ENCODE data around the gene POLG.
"Not testable (repeated sequence)": the region's sequence is repeated elsewhere in the genome, so short reads cannot be mapped to it uniquely, and the experiment has no call there.

The POLG gene

DNA sequence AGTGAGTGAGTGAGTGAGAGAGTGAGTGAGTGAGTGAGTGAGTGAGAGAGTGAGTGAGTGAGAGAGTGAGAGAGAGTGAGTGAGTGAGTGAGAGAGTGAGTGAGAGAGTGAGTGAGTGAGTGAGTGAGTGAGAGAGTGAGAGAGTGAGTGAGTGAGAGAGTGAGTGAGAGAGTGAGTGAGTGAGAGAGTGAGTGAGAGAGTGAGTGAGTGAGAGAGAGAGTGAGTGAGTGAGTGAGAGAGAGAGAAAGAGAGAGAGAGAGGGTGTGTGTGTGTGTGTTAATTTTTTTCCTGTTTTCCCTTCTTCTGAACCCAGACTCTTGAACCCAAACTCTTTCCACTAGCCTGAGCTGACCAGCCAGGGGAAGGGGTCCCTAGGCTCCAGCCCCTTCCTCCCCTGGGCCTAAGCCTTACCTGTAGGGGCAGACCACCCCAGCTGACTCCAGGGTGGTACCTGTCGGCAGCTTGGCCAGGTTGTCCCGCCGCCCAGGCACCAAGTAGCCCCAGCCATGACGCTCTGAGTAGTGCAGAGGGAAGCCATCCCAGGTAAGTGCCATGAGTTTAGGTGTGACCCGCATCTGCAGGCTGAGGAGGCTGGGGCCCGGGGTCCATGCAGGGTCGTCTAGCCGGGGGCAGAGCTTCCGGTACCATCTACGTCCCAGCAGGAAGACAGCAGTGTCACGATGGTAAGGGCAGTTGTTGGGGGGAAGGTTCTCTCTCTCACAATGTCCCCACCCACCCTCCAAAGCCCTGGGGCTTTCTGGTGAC is 9.4 kb downstream of the POLG start:
- no peak for DNase-seq

DNA sequence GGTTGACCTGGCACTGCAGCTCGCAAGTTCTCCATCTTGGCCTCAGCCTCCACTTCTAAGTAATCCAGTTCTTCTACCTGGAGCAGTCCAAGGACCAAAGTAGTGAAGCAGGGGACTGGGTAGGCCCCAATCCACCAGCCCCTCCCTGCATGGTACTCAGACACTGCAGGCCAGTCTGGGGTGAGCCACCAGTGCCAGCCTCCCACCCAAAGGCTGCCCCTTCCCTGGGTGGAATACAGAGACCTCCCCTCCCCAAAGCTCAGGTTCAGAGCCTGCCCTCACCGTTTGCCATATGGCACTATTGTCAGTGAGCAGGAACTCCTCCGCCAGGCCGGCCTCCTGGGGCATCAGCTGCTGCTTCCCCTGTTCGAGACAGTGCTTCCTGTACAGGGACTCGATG is 10.8 kb downstream of the POLG start:
- no peak for DNase-seq

DNA sequence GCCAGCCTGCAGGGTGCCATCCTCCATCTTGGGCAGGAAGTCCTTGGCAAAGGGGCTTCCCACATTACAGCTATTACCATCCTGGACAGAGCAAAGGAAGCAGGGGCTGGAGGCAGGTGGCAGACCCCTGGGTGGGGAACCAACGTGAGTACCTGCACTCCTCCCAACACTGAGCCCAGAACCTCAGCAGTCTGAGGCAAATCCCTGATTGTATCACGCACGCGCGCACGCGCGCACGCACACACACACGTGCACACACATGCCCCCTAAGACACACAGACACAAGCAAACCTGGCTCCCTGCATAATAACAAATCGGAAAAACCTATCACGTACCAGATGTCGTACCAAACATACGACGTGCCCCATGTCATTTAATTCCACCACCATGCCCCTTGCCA is 11.8 kb downstream of the POLG start:
- no peak for DNase-seq

DNA sequence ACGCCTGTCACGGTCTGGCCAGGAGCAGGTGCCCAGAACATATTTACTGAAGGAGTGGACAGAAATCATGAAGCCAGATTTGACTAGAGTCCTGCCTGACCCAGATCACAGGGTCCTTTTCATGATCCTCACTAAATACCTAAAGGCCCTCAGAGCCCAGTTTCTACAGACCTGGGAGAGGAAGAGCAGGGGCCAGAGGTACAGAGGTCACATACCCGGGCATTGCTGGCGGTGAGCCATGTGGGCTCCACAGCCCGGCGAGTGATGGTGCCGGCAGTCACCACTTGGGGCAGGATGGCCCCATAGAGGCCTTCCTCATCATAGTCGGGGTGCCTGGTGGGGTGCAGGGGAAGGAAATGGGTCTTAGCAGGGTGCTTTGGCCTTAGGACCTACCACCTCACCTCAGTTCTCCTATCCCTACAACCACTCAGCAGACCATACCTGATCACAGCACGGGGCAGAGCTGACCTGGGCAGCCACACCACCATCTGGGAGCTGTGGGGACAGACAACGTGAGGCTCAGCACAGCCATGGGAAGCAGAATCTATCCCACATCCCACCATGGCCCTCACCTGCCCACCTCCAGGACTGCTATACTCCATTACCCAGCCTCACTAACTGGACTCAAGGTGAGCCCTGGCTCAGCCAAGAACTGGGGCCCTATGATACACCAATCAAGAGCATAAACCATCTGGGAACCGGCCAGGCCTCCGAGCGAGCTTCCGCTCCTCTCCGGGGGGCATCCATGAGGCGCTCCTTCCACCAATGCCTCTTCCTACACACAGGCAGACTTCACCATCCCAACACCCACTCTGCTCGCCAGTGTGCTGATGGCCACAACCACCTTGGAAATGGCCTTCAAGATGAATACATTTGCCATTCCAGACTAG is 12.9 kb downstream of the POLG start:
- no peak for DNase-seq

DNA sequence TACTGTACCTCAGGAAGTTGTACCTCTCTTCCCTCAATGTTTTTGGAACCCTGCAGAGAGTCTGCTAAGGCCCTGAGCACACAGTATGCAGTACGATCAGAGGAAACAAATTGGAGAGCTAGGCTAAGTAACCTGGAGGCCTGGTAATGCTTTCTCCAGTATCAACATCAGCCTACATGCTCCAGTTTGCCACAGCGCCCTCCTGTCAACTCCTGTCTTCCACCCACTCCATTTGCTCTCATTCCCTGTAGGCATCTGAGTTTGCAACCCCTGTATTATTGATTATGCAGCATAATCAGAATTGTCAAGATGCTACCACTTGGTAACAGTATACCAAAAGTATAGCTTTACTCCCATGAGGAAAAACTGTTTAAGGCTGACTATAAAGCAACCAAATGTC is 14.4 kb downstream of the POLG start:
- DNase-seq, result no peak

DNA sequence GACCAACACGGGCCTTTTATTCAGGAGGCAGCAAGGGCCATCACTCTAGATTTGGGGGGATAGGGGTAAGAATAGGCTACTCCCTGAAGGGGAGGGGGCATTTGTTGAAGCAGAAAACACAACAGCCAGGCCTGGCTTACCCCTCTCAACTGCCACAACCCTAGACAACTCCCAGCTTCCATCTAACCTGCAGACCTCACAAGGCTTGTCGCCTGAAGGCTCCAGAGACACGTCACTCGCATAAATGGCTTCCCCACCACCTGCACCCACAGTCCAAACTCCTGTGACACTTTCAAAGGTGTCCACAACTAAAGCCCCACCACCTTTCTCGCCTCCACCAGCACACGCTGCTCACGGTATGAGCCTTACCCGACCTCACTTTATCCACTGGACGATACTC is 14.9 kb downstream of the POLG start:
- DNase-seq, result no peak

DNA sequence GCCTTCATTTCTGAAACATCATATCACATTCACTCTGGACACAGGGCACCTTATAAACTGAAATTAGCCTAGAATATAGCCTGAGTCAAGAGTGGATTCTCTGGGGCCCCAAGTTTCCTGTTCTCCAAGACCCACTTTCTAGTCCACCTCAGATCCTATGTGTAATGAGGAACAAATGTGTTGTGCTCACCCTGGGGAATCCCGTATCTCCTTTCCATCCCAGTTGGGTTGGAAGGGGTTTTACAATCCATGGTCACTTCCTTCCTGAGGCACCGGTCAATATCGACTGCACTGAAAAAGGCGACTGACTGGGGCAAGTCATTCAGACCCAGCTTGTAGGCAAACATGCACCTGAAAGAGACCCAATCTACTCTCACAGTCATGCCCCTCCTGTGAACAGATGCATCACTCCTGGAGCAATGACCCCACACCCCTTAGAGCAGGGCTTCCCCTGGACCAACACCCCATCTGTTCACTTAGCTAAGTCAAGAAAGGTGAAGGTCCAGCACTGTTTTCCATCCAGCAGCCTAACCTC is 17.4 kb downstream of the POLG start:
- DNase-seq, result peak in 1 of 2 experiments; percentile 21

DNA sequence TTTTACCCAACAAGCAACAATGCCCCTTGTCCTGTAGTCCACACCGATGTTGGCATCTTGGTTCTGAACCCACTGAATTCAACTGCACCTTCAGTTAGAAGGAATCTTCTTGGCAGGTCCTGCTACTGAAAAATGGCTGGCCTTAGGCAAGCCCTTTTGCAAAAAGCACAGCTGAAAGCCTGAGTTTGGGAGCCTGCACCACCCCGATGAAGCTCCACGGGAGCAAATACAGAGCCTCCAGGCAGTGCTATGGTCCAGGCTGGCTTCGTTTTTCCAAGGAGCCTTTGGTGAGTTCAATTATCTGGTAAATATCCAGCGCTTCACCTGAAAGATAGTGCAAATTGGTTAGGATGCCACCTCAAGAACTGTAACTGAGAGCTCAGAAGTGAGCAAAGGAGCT is 18.1 kb downstream of the POLG start:
- DNase-seq, result no peak

DNA sequence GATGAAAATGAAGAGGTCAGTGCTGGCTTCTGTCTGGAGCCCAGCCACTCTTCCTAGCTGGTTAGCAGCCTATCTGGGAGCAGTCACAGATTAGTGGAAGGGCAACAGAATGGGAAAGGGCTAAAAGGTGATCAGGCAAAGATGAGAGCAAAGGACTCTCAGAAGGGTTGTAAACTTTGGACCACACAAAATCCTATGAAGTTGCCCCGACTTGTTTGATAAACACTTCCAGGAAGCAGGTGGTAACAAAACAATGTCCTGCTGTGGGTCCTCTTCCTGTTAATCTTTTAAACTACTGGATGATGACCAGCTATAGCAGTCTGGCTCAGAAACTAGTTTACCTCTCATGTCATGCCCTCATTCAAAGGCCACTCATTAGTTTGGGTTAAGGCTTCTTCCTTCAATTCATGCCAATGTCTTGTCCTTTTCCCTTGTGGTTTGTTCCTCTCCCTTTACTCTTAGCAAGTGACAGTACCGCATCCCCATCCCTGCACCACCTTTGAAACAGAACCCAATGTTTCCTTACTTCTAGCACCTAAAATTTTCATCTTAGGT is 19.2 kb downstream of the POLG start:
- no peak for DNase-seq

DNA sequence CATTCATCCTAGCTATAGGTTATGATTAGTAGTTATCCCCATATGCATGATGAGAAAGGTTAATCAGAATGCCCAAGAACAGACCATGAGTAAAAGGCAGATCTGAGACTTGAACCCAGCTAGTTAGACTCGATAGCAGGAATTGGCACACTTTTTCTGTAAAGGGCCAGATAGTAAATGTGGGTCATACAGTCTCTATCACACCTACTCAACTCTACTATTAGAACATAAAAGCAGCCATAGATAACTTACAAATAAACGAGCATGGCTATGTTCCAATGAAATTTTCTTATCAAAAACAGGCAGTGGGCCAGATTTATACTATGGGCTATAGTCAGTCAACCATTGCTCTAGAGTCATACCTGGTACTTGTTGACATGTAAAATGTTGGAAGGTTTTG is 24.6 kb downstream of the POLG start:
- DNase-seq, result no peak

DNA sequence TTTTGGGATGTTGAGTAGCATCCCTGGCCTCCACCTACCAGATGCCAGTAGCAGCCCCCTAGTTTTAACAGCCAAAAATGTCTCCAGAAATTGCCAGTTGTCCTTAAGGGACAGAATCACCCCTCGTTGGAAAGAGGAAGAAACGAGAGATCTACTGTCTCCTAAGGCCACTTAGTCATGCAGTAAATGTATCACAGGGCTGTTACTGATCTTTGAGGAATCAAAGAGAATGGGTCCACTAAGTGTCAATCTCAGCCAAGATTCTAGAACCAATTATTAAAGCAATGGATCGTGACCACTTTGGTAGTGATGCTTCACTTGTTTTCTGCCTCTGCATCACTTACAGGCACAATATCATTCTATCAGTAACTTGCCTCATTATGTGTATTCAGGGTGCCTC is 26.4 kb downstream of the POLG start:
- no peak for DNase-seq

DNA sequence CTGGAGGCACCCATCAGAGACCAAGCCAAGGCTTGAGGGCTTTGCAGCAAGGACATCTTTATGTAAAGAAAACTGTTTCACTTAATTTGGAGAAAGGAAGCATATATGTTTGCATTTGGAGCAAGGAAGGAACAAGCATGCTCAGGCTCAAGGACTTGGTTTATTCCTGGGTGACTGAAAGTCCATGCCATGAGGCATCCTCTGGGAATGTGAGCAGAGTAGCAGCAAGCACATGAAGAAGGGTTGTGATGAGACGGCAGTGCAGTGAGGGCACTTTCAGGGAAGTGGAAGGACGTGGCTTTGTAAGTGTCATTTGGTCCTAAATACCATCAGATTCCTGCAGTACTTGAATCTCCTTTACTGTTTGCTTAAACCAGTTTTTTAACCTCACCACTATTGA is 26.8 kb downstream of the POLG start:
- DNase-seq, result no peak

DNA sequence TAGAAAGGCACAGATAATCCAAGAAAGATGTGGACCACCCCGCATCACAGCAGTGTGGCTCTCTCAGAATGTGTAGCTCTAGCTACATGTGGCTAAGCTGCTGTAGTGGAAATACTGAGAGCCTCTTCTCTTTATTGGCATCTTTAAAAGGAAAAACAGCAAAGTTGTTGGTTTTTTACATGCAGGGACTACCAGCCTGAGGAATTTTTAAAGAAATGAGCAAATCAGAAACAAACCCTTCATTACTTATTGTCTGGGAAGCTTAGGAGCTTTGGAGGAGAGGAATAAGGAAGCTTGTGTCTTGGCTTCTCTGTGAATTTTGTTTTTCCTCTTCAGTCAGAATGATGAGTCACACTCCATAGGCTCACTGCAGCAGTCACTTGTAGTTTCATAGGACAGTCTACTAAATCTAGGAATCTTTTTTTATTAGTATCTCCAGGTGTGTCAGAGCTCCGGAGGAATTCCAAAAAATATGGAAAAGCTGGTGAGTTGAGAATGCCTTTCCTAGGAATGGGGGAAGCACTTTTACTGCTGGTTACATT is 27.5 kb downstream of the POLG start:
- no peak for DNase-seq

DNA sequence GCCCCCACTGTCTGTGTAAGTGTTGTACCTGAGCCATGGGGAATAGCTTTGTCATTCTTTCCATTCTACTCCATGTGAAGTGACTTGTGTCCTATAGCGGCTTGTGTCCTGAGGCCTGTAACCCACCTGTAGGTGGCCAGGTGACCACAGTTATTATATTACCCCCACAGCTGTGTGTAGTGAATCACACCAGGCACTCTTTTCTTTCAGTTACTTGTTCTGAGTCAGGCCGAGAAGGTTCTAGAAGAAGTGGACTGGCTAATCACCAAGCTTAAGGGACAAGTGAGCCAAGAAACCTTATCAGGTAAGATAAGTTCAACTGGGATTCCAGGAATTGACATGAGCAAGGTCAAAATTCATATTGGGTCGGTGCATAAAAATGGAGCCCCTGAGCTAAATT is 29.2 kb downstream of the POLG start:
- no peak for DNase-seq

DNA sequence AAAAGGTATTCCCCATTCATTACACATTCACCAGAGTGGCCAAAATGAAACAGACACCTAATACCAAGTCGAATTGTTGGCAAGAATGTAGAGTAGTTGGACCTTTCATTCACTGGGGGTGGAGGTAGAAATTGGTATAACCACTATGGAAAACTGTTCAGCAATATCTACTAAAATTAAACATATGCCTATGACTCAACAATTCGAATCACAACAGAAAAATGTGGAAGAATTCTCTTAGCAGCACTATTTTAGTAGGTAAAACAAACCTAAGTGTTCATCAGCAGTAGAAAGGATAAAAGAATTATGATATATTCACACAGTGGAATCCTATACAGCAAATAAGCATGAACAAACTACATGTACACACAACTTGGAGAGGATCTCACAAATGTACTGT is 30.6 kb downstream of the POLG start:
- DNase-seq, result no peak

DNA sequence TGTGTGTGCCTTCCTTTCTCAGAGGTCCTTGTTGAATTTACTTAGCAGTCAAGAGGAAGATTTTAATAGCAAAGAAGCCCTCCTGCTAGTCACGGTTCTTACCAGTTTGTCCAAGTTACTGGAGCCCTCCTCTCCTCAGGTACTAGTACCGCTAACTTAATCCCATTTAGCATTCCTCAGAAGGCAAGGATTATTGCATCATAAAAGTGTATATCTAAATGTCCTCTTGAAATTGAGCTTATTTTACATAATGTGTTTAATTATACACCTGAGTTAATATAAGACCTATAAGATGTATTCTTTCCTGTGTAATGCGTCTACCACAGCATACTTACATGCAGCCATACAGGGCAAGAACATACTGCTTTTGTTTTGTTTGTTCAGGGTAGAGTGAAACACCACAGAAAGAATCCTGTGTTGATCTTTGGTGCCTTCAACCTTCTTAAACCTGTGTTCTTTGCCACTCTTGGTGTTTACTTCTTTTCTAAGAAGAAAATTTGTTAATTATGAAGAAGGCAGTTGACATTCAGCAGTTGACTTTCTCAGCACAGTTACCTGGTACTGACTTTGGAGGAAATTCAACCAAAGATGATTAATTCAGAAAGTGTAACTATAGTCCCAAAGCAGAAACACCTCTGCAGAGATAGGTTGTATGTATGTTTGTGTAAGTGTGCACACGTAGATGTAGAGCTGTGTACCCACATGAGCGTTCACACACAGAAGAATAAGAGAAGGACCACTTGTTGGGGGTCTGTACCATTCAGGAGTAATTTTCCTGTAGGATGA is 33.1 kb downstream of the POLG start:
- no peak for DNase-seq

DNA sequence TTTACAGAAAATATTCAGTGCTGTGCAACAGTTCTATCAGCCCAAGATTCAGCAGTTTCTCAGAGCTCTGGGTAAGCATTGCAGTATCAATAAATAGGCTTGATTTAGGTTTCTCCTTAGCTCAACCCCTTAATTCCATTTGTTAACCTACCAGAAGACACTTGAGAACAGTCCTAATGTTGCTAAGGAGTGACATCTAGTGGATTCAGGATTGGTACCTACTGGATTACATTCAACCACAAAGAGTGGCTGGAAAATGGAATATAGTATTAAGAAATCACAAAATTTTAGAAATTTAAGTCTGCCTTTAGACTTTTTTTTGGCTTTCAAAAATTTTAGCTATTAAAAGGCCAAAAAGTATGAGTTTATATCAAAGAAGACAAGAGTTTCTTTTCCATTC is 34.7 kb downstream of the POLG start:
- DNase-seq, result no peak

DNA sequence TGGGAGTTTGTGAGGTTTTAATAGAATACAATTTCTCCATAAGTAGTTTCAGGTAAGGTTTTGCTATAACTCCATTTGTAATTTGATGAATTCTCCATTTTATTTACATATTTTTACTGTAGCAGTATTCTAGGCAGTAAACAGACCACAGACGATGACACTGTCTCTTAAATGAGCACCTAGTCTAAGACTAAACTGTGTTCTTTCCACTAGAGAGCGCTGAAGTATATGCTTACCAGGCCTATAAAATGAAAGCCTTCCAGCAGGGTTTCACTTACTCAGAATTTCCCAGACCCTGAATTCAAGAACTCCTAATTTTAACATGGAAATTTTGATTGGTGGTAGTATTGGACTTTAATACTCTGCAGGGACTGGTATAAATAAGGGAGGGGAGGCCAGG is 41.6 kb downstream of the POLG start:
- no peak for DNase-seq

DNA sequence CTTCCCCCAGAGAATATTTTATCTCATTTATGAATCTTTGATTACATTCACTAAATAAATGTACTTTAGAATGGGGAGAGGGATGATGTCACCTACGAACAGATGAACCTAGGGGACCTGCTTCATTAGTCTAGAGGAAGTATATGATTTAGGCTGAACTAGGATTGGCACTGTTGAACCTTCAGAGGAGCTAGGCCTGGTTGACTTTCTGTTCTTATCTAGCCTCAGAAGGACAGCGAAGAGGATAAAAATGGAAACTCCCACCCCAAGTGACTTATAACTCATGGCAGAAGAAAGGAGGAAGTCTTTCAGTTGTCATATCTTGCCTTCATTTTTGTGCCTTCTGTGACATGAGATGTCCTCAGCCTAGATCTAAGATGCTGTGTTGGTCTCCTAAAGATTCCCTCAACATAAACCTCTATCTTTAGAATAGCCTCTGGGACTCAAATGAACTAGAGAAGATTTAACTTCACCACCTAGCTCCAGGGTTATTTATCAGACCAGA is 42.6 kb downstream of the POLG start:
- no peak for DNase-seq

DNA sequence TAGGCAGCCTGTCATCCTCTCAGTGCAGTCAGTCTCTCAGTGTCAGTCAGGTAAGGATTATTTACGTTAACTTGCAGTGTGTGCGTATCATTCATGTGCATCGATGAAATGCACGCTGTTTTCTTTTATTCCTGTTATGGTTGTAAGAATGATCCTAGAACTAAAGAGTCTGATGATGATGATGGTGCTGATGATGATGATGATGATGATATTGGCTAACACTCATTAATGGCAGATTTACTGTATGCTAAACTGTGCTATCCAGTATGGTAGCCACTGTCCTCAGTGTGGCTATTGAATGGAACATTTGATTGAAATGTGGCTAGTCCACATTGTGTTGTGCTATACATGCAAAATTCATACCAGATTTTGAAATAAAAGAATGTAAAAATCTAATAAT is 51.4 kb downstream of the POLG start:
- DNase-seq, result no peak

DNA sequence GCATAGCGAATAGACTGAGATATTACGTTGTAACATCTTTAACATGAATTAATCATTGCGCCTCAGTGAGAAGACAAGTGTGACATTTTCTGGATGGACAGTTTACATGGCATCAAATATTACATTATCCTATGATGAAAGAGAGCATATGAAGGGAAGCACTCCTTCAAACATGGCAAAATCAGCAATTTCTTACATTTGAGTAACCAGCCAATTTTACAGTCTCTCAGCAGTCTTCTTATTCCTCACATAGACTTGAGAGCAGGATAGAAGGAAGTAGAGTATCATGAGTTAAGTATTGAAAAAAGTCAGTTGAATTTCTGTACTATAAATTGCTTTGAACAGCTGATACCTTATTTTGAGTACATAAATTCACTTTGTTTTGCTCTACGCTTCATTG is 52.0 kb downstream of the POLG start:
- no peak for DNase-seq

DNA sequence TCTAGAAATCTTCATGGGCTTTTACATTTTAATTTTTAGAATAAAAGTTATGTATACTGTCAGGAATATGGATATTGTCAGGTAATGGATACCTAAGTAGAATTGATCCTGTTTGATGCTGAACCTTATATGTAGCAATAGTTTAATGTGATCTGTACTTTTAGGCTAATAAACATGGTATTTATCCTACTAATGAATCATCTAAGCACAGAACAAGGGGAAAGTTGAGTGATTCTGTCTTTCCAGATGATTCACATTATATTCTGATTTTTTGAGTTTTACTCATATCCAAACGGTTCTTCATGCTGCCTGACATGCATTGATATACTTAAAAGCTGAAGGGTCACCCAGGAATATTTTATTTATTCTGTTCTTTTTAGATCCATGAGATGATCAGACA is 56.3 kb downstream of the POLG start:
- no peak for DNase-seq

DNA sequence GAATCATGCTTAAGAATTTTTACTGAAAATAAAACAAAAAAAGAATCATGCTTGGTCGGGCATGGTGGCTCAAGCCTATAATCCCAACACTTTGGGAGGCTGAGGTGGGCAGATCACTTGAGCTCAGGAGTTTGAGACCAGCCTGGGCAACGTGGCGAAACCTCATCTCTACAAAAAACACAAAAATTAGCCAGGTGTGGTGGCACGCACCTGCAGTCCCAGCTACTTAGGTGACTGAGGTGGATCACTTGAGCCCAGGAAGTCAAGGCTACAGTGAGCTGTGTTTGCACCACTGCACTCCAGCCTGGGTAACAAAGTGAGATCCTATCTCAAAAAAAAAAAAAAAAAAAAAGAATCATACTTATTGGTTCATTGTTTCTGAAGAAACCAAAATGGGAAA is 57.3 kb downstream of the POLG start:
- DNase-seq, result not testable (repeated sequence)

Measured in activated T-cell treated with anti-CD3 and anti-CD28 coated beads, Interleukin-2, amount 50 U/mL, for 48 hours (primary cell).